Kidney capillary endothelial cell (primary cell): ENCODE results near the gene USF2.

Experiments
- DNase-seq: peaks from one replicate; pipeline ENCODE4 v3.0.0-alpha.2; 2018; ENCODE audit warnings: low spot score

USF2 gene

DNA sequence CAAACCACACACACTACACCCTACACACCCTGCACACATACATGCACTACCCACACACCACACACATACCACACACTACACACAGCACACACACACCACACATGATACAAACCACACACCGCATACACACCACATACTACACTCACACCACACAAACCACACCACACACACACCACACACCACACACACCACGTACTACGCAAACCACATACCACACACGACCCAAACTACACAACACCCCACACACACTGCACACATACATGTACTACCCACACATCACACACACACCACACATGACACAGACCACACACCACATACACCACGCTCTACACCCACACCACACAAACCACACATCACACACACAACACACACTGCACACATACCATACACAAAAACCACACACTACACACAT is 29.8 kb downstream of the USF2 start:
- DNase-seq = no peak

DNA sequence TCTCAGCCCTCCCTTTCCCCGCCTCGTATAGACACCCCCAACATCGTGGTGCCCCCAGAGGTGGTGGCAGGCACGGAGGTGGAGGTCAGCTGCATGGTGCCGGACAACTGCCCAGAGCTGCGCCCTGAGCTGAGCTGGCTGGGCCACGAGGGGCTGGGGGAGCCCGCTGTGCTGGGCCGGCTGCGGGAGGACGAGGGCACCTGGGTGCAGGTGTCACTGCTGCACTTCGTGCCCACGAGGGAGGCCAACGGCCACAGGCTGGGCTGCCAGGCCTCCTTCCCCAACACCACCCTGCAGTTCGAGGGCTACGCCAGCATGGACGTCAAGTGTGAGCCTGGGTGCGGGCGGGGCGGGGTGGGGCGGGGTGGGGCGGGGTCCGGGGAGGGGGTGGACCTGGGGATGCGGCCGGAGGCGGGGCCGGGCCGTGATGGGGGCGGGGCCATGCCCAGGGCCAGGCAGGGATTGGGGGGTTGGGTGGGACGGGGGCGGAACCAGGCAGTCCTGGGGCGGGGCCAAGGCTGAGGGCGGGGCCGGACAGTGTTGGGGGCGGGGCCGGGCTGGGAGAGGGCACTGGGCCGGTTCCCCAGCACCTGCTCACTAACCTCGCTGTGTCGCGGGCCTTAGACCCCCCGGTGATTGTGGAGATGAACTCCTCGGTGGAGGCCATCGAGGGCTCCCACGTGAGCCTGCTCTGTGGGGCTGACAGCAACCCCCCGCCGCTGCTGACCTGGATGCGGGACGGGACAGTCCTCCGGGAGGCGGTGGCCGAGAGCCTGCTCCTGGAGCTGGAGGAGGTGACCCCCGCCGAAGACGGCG is 31.0 kb downstream of the USF2 start:
- no peak for DNase-seq

DNA sequence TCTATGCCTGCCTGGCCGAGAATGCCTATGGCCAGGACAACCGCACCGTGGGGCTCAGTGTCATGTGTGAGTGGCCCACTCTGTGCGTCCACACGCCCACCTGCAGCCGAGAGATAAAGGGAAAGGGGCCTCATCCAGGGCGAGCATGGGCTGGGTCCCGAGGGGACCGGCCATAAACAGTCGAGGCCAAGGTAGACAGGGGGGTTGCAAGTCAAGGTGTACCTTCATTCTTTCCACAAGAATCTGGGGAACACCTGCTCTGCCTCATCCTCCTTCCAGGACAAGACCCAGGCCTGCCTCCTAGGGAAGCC is 31.5 kb downstream of the USF2 start:
- no peak for DNase-seq

DNA sequence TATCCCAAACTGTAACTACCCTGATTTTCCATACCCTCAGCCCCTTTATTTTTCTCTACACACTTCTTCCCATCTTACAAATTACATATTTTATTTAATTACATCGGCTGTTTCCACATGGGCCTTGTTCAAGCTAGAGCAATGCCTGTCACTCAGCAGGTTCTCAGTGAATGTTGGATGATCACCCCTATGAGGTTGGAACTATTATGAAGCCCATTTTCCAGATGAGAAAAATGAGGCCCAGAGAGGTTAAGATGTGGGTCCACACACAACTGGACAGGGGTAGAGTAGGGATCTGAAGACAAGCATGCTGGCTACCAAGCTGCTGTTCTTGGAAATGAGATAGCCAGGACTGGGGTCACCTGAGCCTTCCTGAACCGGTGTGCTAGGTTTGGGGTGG is 33.2 kb downstream of the USF2 start:
- no peak for DNase-seq

DNA sequence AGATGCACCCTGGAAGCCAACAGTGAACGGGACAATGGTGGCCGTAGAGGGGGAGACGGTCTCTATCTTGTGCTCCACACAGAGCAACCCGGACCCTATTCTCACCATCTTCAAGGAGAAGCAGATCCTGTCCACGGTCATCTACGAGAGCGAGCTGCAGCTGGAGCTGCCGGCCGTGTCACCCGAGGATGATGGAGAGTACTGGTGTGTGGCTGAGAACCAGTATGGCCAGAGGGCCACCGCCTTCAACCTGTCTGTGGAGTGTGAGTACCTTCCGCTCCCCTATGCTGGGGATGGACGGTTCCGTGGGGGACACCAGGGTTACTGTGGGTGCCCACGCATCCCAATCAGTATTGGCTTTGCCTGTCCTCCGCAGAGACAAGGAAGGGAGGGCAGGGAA is 33.7 kb downstream of the USF2 start:
- DNase-seq = no peak

DNA sequence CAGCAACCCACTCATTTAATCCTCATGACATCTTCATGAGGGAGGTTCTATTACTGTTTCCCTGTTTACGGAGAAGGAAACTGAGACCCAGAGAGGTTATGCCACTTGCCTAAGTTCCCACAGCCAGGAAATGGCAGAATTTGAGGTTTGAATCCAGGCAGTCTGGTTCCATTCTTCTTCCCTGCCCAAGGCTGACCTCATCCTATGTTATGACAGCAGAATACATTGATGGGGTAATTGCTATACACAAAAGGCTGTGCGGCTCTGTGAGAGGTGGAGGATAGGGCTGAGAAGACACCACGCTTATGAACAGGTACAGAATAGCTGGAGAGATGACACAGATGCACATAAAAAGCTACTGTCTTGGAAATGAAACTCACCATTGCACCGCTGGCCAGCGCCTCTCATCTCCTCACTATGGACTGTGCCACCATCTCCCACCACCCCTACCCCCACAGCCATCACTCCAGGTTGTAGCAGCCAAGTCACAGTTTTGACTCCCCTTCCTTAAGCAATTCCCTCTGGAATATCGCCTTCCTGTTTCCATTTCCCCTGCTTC is 34.7 kb downstream of the USF2 start:
- no peak for DNase-seq

DNA sequence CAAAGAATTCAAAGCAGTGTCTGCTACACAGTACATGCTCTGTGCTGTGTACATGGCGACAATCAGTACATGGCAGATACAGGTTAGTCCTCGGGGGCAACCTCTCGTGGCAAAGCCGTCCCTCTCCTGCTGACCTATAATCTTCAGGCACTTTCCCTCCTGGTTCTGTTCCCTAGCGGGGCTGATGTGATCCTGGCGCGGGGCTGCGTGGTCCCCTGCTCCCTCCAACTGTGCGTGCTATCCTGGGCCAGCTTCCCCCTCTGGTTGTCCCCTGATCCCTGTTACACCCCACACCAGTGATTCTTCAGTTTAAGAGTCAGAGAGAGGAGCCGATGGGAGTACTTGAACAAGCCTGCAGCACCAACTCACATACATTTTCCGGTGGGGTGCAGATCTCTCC is 35.3 kb downstream of the USF2 start:
- DNase-seq = no peak

DNA sequence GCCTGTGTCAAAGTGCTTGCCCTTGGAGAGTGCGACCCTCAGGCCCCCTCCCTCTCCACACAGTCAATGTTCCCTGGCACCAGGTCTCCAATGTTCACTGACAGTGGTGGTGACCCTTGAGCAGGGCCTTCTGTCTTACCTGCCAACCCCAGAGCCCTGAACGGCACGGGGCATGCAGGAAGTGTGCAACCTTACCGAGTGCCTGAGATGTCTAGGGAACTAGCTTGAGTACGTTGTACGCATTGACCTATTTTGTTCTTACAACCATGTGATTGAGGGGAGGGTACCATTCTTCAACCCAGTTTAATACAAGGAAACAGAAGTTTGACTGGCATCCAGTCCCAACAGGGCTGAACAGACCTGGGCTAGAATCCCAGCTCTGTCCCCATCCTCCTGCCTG is 36.4 kb downstream of the USF2 start:
- DNase-seq = no peak

DNA sequence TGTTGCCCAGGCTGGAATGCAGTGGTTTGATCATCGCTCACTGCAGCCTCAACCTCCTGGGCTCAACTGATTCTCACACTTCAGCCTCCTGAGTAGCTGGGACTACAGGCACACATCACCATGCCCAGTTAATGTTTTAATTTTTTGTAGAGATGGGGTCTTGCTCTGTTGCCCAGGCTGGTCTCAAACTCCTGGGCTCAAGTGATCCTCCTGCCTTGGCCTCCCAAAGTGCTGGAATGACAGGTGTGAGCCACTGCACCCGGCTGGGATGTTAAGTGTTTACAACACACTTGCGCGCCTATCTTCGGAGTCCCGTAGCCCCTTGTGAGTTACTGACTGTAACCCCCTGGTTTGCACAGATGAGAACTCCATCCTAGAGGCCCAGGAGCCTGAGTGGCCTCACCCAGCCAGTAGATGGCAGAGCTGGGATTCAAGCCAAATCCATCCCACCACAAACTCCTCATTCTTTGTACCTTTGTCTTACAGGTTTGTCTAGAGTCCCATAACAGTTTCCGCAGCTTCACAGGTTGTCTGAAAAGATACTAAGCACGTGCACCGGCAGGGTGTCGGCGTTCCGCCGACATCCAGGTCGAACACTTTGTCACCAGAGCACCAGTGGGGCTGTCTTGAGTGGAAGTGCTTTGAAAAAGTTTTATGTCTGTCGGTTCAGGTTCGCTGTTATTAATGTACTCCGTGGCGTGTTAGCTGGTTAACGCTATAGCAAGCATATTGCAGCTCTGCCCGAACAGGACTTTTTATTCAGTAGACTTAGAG is 37.9 kb downstream of the USF2 start:
- peak; percentile 23 for DNase-seq

DNA sequence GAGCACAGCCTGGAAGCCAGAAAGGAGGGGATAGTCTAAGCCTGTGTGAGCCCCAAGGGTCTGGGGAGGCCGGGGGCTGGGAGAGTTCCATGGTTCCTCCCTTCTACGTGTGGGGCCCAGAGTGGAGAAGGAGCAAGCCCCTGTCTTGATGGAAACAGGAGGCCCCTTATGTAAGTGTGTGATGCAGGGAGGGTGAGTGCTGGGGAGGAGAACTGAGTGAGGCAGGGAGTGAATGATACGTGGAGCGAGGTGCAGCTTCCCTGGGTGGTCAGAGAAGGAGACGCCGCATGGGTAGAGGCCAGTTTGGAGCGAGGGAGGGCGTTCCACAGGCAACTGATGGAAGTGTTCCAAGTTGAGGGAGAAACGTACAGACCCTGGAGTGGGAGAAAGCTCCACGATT is 39.2 kb downstream of the USF2 start:
- no peak for DNase-seq

DNA sequence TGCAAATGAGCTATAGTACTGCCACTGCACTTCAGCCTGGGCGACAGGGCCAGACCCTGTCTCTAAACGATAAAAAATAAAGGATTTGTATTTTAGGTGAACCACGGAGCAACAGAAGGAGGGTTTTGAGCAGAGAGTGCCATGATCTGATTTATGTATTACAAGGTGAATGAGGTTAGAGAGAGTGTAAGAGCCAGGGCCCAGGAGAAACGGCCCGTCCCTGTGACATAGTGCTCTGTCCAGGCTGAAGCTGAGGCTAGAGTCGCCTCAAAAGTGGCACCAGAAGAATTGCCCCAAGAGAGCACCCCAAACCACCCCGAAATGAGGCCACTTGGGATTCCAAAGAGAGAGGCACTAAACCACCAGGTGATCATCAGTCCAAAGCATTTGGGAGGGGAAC is 40.1 kb downstream of the USF2 start:
- no peak for DNase-seq

DNA sequence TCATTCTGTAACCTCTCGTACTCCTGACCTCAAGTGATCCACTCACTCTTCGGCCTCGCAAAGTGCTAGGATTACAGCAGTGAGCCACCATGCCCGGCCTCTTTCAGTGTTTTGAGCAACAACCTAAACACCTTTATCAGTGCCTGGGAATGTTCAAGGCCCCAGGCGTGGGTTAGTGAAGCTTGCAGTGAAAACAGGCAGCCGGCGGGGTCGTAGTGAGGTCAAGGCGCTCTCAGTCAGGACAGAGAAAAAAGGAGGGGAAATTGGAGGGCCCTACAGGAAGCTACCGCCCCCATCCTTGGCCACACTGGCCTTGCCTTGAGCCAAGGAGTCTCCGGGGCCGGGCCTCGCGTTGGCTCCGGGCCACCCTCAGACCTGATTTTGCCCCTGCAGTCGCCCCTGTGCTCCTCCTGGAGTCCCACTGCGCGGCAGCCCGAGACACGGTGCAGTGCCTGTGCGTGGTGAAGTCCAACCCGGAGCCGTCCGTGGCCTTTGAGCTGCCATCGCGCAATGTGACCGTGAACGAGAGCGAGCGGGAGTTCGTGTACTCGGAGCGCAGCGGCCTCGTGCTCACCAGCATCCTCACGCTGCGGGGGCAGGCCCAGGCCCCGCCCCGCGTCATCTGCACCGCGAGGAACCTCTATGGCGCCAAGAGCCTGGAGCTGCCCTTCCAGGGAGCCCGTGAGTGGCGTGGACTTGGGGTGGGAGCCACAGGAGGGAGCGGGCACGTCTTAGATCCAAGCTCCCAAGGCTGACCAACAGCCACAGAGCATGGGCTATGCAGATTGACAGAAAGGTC is 40.9 kb downstream of the USF2 start:
- no peak for DNase-seq

DNA sequence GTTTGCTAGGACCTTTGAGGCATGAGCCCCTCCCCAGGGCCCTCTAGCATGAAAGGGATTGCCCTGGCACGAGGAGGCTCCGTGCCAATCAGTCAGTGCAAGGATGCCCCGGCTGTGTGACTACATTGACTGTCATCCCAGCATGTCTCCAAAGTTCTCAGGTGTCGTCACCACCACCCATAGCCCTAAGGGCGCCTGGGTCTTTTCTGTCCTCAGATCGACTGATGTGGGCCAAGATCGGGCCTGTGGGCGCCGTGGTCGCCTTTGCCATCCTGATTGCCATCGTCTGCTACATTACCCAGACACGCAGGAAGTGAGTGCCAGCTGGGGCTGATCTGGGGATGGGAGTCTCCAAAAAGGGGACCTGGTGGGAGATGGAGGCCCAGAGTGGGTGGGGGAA is 41.6 kb downstream of the USF2 start:
- DNase-seq = no peak

DNA sequence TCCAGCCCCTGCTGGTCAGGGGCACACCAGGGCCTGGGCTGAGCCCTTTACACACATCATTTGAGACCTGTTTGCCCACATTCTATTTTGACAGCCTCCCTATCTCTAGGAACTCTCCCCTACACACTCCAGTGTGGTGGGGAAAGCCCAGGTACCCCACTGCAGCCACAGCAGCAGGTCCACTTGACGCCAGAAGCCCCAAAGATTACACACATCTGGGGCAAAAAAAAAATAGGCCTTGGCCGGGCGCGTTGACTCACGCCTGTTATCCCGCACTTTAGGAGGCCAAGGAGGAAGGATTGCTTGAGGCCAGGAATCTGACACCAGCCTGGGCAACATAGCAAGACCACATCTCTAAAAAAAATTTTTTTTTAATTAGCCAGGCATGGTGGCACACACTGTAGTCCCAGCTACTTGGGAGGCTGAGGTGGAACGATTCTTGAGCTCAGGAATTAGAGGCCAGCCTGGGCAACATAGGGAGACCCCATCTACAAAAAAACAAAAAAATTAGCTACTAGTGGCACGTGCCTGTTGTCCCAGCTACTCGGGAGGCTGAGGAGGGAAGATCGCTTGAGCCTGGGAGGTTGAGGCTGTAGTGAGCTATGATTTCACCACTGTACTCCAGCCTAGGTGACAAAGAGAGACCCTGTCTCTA is 42.2 kb downstream of the USF2 start:
- no peak for DNase-seq

DNA sequence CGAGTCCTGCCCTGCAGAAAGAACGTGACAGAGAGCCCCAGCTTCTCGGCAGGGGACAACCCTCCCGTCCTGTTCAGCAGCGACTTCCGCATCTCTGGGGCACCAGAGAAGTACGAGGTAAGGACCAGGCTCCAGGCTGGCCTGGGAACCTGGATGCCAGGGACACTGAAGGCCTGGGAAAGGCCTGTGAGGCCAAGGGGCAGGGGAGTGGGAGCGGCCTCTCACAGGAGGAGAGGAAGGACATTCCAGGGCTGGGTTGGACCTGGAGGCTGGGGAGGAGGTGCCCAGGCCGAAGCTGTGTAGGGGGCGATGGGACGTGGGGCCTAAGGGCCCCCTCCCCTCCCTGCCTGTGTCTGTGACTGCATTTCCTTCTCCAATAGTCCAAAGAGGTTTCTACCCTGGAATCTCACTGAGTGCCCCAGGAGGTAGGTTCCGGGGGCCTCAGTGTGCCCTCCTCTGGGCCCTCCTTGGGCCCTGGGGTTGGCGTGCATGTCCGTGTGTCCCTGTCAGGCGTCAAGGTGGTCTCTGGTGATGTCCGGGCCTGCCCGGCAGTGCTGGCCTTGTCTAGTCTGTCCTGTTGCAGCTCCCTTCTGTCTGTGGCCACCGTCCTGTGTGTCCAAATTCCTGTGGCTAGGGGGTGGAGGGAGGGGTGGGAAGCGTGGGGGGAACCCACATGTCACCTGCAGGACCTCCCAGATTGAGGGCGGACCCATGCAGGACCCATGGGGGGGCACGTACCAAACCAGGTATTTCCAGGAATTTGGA is 43.3 kb downstream of the USF2 start:
- no peak for DNase-seq

DNA sequence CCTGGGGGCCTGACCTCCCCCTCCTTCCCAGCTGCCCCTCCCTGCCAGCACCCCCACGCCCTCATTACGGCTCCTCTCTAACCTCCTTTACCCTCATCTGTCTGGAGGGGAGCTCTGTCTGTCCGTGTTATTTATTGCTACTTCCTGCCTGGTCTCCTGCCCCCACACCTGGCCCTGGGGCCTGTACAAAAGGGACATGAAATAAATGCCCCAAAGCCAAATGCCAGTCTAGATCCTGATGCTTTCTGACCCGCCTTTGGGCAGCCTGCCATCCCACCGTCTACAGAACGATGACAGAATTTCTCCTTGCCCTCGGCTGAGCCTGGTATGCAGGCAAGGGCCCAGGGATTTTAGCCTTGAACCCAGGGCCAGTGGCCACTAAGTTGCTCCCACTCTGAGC is 44.8 kb downstream of the USF2 start:
- no peak for DNase-seq

DNA sequence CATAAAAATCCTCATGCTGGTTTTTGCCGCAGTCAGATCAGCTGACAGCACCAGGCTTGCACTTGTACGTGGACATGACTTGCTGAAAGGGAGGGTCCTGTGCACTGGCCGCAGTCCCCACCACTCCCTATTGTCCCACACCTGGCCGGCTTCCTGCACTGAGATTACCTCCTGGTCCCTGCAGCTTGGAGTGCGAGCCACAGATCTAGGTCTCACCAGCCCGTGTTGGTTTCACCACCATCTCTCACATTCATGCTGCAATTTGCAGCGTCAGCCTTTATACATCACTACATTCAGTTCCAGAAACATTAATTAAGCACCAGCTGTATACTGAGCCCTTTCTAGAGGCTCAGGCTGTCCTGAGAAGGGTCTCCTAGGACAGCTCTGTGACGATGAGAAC is 45.3 kb downstream of the USF2 start:
- no peak for DNase-seq

DNA sequence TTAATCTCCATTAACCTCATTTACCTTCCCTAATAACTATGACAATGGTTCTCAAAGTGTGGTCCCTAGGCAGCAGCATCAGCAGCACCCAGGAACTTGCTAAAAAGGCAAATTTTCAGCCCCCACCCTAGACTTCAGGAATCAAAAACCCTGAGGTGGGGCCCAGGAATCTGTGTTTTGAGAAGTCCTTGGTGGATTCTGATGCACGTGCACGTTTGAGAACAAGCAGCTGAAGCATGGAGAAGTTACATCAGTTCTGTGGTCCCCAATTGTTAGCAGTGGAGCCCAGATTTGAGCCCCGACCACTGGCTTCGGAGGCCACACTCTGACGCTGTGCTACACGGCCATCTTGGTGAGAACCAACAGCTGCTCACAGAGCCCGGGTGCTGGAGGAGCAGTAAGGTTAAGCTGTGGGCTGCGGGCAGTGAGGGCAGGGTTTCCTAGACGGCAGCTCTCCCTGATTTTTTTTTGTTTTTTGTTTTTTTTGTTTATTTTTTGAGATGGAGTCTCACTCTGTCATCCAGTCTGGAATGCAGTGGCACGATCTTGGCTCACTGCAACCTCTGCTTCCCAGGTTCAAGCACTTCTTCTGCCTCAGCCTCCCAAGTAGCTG is 46.2 kb downstream of the USF2 start:
- DNase-seq = no peak

DNA sequence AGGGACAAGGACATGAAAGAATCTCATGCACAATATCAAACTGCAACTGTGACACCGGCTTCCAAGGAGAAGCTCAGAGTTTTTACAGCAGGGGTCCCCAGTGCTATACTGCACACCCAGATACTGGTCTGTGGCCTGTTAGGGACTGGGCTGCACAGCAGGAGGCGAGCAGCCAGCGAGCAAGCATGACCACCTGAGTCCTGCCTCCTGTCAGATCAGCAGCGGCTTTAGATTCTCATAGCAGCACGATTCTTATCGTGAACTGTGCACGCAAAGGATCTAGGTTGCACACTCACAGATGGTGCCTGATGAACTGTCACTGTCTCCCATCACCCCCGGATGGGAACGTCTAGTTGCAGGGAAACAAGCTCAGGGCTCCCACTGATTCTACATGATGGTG is 47.1 kb downstream of the USF2 start:
- DNase-seq = no peak

DNA sequence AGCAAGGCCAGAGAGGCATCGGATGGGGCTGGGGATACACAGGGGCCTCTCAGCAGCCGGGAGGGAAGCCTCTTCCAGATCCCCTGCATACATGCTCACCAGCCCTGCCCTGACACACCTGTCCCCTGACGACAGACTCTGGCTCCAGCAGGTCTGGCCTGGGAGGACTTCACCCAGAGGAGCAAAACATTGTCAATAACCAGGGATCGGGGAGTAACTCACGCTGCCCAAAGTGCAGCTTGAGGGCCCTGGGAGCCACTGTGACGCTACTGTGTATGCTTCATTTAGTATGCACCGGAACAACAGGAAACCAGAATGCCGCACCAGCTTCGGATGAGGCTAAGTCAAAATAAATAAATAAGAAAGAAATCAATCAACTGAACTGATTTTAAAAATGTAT is 47.8 kb downstream of the USF2 start:
- no peak for DNase-seq

DNA sequence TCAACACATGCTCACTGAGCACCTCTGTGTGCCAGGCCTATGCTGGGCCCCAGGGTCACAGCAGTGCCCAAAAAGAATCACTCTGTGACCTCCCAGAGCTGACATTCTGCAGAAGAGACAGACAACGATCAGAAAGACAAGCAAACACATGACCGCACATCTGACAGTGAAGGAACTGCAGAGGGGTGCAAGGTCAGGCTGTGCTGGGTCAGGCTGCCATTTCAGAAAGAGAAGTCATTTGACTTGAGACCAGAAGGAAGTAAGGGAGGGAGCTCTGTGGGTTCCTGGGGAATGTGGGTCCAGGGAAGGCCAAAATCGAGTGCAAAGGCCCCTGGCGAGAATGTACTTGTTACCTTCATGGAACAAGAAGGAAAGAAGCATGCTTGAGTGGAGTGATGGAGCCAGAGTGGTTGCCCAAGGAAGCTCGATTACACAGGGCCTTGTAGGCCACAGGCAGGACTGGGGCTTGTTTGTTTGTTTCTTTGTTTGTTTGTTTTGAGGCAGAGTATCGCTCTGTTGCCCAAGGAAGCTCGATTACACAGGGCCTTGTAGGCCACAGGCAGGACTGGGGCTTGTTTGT is 48.8 kb downstream of the USF2 start:
- DNase-seq = no peak
